NCI-H146 treated with DMSO at 0.1 percent for 48 hours (cell line): Measurements from ENCODE around the gene TRDN.
"Not testable (repeated sequence)": the region's sequence is repeated elsewhere in the genome, so short reads cannot be mapped to it uniquely, and the experiment has no call there.

ENCODE experiments used
- DNase-seq: peaks from one replicate; lab custom pipeline; 2025; ENCODE audit not compliant: unreplicated experiment; lab: John Stamatoyannopoulos, UW

The TRDN gene

DNA sequence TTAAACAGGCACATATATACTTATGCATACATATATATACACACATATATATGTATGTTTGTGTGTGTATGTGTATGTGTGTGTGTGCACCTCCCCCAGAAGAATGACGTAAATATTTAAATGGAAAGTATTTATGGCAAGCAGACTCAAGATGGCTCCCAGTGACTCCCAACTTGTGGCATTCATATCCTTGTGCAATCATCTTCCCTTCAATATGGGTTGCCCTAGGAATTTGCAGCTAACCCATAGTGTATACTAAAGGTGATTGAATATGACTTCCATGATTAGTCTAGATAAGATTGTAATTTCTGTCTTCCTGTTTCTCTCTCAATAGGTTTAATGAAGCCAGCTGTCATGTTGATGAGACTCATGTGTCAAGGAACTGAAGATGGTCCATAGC lies 127.6 kb downstream of the TRDN start:
- no peak for DNase-seq

DNA sequence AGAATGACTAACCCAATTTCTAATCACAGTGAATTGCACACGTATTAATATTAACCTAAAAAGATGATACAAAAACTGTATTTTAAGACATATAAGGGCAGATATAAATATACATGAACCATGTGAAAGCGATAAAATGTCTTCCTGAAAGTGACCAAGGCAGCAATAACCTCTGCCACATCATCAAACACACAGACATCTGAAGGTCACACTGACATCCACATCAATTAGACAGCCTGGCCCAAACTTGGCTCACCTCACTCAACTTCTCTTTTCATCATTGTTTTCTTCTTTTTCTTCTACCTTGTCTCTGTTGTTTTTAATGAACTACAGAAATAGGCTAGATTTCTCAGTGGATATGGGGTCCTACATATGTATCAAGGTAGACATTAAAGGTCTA lies 128.5 kb downstream of the TRDN start:
- no peak for DNase-seq

DNA sequence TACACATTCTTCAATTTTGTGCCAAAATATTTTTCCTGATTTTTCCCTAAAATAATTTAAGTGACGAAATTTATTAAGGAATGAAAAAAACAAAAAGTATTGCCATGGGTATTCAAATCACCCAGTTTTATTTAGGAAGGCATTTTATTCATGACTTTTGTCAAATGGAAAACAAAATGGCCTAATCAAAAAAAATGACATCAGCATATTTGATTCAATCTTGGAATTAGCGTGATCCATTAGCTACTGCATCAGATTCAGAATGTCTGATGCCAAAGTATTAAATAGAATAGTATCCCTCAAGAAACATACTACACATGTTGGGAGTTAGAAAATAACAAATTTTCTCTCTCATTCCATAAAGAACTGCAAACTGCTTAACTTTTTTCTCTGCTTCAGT lies 129.2 kb downstream of the TRDN start:
- DNase-seq = no peak

DNA sequence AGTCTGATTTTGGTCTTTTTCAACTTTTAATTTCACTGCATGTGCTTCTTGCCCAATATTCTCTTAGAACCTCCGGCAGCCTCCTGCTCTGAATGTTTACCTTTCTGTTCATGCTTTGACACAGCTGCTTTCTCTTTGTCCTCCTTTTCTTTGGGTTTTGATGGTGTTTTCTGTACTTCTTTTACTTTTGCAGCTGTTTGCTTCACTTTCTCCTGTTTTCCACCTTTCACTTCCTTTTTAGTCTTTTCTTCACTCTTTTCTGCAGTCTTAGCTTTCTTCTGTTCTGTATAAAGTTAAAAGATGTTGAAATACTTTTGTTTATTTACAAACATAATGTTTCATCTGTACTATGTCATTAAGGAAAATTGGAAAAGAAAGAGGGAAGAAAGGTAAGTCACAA lies 133.1 kb downstream of the TRDN start:
- peak; percentile 24 for DNase-seq

DNA sequence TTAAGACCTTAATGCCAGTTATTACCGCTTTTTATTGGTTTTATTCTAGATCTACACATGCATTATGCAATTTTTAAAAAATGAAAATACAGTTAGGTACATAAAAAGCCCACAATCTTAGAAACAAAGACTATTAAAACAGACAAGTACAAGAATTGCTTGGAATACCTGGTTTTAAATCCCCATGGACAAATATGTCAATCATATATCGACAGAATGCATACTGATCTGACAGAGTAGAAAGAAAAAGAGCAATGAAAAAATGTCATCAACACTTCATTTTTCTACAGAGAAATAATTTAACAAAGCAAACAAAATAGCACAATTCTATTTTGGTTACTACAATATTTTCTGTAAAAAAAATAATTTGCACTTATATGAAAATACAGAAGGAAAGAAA lies 139.7 kb downstream of the TRDN start:
- DNase-seq = no peak

DNA sequence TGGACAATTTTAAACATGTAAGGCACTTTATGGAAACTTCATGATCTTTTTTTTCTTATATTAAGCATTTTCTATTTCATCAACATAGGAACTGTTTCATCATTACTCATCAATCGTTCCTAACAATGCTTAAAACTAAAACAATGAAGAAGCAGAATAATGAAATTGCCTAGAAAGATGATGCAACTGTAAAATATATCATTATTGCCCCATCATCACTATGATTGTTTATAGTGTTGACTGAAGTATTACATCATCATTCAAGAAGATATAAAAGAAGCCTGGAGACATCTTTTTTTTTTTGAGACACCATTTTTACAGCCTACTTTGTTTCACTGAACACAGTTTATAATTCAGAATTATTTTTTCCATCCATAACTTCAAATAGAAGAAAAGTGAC lies 147.2 kb downstream of the TRDN start:
- DNase-seq = no peak

DNA sequence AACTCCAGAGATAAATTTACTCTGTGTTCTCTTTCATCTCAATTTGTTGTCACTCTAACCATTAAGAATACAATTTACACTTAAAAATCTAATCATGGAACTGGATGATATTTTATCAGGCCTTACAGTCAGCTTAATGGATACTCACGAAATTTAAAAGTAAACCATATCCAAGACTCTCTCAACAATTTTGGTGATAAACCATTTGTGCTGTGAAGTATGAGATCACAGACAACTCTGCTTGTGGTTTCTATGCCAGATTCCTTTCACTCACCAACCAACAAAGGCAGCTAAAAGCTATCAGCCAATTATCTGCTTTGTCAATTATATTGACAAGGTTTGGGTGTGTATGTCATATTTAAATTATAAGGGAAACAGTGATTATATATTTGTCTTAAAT lies 155.8 kb downstream of the TRDN start:
- DNase-seq = peak; percentile 45

DNA sequence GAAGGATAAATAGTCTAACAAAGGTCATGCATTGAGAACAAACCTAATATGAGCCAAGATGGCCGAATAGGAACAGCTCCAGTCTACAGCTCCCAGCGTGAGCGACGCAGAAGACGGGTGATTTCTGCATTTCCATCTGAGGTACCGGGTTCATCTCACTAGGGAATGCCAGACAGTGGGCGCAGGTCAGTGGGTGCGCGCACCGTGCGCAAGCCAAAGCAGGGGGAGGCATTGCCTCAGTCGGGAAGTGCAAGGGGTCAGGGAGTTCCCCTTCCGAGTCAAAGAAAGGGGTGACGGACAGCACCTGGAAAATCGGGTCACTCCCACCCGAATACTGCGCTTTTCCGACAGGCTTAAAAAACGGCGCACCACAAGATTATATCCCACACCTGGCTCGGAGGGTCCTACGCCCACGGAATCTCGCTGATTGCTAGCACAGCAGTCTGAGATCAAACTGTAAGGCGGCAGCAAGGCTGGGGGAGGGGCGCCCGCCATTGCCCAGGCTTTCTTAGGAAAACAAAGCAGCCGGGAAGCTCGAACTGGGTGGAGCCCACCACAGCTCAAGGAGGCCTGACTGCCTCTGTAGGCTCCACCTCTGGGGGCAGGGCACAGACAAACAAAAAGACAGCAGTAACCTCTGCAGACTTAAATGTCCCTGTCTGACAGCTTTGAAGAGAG lies 164.6 kb downstream of the TRDN start:
- not testable (repeated sequence) for DNase-seq

DNA sequence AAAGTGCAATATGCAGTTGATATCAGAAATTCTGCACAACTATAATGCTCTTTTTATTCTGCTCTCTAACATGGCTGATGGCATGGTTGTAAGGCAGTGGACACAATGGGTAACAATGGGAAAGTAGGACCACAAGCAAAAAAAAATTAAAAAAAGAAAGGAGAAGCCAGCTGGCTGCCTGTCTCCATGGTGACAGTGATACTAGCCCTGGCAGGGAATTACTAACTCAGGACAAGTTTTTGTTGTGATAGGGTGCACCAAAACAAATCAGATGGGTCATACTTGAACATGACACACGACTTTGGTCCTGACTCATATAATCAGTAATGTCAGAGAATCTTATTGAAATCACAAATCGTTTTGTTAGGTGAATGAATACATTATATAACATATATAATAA lies 169.4 kb downstream of the TRDN start:
- no peak for DNase-seq

DNA sequence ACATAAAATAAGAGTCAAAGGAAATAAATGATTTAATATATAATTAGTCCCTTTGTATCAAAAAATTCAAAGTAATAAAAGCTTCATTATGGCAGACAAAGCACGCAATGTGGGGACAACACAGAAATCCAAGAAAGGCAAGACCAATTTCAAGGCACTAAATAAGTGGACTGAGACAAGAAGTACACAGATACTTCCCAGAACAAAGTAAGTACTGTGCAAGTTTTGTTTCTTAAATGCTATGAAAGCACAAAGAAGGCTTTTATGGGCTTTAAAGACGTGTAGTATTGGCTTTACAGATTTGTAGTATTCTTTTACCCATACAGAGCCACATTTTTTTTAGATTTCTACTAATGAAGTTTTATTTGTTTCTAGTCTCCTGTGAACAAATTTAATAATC lies 174.6 kb downstream of the TRDN start:
- DNase-seq = no peak

DNA sequence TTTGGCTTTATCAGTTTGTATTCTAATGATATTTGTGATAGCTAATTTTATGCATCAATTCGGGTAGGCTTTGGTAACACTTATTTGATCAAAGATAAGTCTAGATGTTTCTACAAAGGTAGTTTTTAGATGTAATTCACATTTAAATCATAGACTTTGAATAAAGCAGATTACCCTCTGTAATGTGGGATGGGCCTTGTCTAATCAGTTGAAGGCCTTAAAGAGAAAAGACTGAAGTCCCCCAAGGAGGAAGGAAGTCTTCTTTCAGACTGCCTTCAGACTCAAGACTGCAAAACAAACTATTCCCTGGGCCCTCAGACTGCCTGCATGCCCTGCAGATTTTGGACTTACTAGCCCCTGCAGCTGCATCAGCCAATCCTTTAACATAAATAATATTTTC lies 178.5 kb downstream of the TRDN start:
- no peak for DNase-seq

DNA sequence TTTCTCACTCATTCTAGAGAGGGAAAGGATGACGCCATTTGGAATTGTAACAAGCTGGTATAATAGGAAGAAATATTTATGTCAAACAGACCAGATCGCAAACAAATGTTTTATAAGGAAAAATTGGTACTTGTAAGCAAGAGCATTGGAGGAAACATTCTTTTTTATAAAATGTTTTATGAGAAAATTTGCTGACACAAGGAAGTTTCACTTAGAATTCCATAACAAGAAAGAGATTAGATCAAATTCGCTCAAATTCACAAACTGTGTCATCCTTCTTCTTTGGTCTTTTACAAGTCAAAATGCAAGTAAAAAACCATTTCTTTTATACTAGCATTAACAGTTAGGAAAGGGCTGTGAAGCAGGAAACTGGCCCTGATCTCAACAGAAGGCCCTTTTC lies 179.9 kb downstream of the TRDN start:
- DNase-seq = no peak

DNA sequence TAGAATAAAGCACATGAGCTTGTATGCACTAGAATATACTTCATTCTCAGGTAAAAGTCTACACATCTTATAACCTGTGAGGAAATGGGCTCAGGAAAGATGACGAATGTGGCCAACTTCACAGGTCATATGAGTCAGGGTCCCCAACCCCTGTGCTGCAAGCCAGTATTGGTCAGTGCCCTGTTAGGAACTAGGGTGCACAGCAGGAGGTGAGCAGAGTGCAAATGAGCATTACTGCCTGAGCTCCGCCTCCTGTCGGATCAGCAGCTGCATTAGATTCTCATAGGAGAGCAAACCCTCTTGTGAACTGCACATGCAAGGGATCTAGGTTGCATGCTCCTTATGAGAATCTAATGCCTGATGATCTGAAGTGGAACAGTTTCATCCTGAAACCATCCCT lies 182.3 kb downstream of the TRDN start:
- DNase-seq = no peak

DNA sequence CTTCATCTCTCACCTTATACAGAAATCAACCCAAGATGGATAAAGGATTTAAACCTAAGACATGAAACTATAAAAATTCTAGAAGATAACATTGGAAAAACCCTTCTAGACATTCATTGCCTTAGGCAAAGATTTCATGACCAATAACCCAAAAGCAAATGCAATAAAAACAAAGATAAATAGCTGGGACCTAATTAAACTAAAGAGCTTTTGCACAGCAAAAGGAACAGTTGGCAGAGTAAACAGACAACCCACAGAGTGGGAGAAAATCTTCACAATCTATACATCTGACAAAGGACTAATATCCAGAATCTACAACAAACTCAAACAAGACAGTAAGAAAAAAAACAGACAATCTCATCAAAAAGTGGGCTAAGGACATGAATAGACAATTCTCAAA lies 183.7 kb downstream of the TRDN start:
- not testable (repeated sequence) for DNase-seq

DNA sequence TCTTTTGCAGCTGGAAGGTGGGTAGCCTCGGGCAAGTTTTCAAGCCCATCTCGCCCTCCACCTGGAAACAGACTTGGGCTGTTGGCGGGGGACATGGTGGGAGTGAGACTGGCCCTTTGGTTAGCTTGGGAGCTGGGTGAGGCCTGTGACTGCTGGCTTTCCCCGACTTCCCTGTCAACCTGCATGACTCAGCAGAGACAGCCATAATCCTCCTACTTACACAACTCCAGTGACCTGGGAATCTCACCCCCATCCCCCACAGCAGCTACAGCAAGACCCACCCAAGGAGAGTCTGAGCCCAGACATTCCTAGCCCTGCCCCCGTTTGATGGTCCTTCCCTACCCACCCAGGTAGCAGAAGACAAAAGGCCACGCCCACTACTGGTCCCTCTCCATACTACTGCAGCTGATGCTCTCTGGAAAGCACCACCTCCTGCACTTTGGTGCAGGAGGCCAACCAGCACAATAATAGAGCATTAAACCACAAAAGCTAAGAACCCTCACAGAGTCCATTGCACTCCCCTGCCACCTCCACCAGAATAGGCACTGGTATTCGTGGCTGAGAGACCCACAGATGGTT lies 188.4 kb downstream of the TRDN start:
- DNase-seq = no peak

DNA sequence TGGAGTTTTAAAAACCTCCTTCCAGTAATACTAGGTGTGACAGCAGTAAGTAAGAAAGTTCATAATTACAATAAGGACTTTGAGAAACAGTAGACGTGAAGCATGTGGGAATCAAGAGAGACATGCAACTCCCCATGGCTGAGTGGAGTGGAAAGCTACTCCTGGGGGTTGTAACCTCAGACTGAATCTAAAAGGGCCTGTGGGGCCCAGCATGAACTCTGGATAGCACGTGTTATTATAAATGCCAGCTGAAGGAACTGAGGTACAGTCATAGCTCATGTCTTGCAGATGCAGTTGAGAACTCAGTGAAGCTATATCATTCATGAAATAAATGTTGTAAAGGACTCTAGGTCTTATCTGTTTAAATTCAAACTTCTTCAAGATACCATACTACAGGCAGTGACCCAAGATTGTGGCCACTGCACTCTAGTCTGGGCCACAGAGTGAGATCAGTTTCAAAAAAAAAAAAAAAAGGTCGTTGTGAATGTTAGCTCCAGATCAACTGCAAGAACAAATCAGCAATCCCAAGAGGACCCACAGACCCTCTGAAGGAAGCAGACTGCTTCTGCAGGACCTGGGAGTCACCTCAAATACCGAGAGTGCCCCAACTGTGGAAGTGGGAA lies 189.3 kb downstream of the TRDN start:
- DNase-seq = no peak

DNA sequence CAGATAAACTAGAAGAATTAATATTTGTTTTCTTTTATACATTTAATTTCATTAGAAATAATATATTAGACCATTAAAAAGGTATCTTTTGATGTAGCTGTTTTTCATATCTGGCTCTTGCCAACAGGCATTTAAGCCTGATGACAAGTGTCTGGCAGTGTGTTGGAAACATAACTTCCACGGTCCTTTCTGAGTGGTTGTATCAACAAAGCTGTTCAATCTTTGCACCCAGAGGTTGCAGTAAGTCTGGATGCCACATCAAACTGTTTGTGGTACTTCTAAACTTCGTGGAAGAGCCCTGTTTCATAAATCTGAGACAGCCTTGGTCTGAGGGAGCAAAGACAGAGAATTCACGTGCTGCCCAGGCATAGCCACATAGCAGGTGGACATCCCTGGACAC lies 197.4 kb downstream of the TRDN start:
- no peak for DNase-seq

DNA sequence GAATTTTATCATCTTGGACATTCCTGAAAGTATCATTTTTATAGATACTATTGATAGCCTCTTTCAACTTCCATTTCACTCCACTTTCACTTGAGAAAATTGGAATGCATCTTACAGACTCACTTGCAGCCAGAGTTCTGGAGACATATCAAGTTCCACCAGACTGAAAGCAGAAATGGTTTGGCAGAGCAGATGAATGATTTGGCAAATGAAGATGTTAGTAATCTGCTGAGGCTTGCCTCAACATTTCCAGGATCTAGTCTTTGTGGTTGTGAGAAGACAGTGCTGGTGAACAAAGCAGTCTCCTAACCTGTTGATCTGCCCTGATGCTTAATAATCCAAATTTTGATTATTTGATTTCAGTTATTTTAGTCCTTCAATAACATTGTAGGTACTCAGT lies 202.6 kb downstream of the TRDN start:
- no peak for DNase-seq

DNA sequence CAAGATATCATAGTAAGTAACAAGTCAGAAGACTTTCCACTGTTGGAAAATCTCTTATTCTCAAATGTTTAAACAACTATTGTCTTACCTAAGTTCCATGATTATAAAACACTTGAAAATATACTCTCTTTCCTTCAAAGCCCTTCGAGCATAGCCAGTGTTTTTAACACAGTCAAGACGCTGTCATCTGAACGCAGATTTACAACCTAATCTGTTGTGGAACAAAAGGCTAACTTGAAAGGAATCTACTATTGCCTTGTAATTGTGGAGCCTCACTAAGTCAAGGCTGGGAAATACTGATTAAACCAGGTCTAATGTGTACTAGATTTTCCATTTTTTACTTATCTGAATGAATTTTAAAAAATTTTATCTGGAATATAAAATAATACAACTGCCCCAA lies 205.8 kb downstream of the TRDN start:
- no peak for DNase-seq

DNA sequence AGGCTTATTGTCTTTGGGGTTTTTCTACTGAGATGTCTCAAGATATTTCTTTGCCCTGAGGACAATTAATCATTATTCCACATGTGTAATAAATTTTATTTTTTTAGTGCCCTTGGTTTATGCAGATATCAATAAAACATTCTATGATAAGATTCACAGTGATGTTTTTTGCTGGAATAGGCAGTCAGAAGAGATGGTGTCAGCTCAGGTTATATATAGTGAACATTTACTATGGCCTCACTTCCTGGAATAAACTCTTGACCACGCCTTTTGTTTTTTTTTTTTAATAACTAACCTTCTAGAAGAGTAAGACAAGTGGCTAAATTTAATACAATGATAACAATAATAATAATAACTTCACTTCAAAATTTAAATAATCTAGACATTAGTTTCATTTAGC lies 209.7 kb downstream of the TRDN start:
- DNase-seq = no peak

DNA sequence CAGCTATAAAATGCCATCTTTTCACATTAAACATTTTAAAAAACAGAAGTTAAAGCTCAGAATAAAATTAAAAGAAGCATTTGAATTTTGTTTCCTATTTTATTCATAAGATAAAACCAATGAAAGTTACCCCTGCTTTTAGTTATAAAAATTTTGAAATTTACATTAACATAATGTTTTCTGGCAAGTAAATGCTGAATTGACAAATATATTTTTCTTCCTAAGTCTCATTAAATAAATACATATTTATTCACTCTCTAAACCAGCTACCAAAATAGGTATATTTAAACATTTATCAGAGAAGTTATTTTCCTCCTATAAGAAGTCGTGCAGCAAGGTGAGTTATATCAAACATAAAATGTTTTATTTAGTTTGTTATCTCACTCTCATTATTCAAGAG lies 213.6 kb downstream of the TRDN start:
- no peak for DNase-seq

DNA sequence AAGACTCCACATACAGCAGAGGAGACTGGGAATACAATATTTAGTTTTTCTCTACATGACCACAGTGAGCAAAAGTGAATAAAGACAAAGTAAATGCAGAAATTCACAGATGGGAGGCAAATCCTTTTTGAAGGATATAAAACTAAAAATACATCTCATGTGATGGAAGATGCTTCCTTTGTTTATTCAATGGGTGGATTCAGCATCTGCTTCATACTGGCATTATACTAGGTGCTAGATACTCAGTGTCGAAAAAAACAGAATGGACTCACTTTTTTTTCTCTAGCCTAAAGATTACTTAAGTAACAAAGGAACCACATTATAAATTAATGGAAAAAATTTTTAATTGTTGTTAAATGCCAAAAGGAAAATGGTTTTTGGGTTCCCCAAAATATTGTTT lies 216.2 kb downstream of the TRDN start:
- DNase-seq = no peak

DNA sequence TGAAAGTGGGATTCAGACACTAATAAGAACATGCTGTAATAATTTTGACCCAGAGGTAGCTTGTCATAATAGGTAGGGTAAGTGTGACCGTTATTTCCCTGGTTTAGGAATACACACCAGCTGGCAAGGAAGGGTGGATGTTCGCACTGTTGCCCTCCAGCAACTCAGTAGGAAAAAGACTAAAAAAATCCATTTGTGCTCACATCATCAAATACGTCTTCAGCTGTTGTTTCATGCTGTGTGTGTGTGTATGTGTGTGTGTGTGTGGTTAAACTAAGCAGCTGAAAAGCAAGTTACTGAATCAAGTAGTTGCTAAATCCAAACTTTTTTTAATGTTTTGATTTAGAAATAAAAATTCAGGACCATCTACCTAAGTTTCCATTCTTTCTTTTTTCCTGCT lies 218.7 kb downstream of the TRDN start:
- no peak for DNase-seq
